ENCODE data around the gene GPR143.

GRCh38 chrX:9681011-9681410 is 84.6 kb downstream of the GPR143 start:
- no peak for TF ChIP-seq POLR2AphosphoS5 (IDR thresholded peaks at IDR 0.05; ENCODE audit: low read depth)
- no peak for TF ChIP-seq CTCF (IDR thresholded peaks at IDR 0.05; ENCODE audit: insufficient read depth, low read length)
- no peak for TF ChIP-seq GABPA (IDR thresholded peaks at IDR 0.05; ENCODE audit: low read depth)

Measured in HL-60 (cell line).